Measurements from ENCODE around the gene TRIM77. TPM values are rescaled to one million over a fixed set of nuclear protein-coding genes. Genes with fewer than 3 reads are reported as not detected.
"Not testable (repeated sequence)": the region's sequence is repeated elsewhere in the genome, so short reads cannot be mapped to it uniquely, and the experiment has no call there.

Gene TRIM77
- total RNA-seq, 2 donors from 2014 or later = not detected

GRCh38 chr11:89736566-89736965 is 26.5 kb downstream of the TRIM77 start:
- WGBS, 2 experiments (ENCODE audit: insufficient coverage in 1 of 2, insufficient read length in 1 of 2) = 88% methylated on average over 1 of the region's 1 CpG; no CpG with 5 or more reads in 1 of the 2 experiments
- Mint-ChIP-seq H3K27ac (no peak overlapping the region), H3K27me3 (ENCODE audit: insufficient read depth) (no peaks in the 10 kb centered on the region), H3K9me3 (no peaks in the 10 kb centered on the region), H3K36me3 (ENCODE audit: low read depth) (no peaks in the 10 kb centered on the region), H3K4me1 (no peaks in the 10 kb centered on the region), H3K4me3 (no peak overlapping the region)
- DNase-seq = no peak
- H3K4me1 ChIP-seq (ENCODE audit: control insufficient read depth, insufficient read depth, low read length) = no peaks in the 10 kb centered on the region
- no peaks in the 10 kb centered on the region for H3K36me3 ChIP-seq (ENCODE audit: control insufficient read depth, insufficient read depth, low read length)
- no peak overlapping the region for H3K9ac ChIP-seq (ENCODE audit: extremely low read depth, low read length, poor library complexity, severe bottlenecking)
- no peaks in the 10 kb centered on the region for H3K9me3 ChIP-seq (ENCODE audit: control insufficient read depth, low read length)
- H3K27me3 ChIP-seq (ENCODE audit: control insufficient read depth, insufficient read depth, low read length, poor library complexity, severe bottlenecking) = no peaks in the 10 kb centered on the region
- TF ChIP-seq CTCF (conservative IDR thresholded peaks at IDR 0.05) = no peak
- no peak overlapping the region for H3K27ac ChIP-seq (ENCODE audit: low read depth, low read length)
- H3K4me3 ChIP-seq (ENCODE audit: low read length) = no peak overlapping the region

- Mint-ChIP-seq H3K9me3 (no peaks in the 10 kb centered on the region), H3K36me3 (ENCODE audit: low read depth) (no peaks in the 10 kb centered on the region), H3K27me3 (ENCODE audit: insufficient read depth) (no peaks in the 10 kb centered on the region), H3K4me3 (no peak overlapping the region), H3K4me1 (no peaks in the 10 kb centered on the region), H3K27ac (no peak overlapping the region)
- Histone ChIP-seq H3K4me3 (ENCODE audit: low read length) (no peak overlapping the region), H3K27me3 (ENCODE audit: control insufficient read depth, insufficient read depth, low read length, poor library complexity, severe bottlenecking) (no peaks in the 10 kb centered on the region), H3K9me3 (ENCODE audit: control insufficient read depth, low read length) (no peaks in the 10 kb centered on the region), H3K9ac (ENCODE audit: extremely low read depth, low read length, poor library complexity, severe bottlenecking) (no peak overlapping the region), H3K27ac (ENCODE audit: low read depth, low read length) (no peak overlapping the region), H3K4me1 (ENCODE audit: control insufficient read depth, insufficient read depth, low read length) (no peaks in the 10 kb centered on the region), H3K36me3 (ENCODE audit: control insufficient read depth, insufficient read depth, low read length) (no peaks in the 10 kb centered on the region)
- no peak for DNase-seq
- 84 to 100% methylated on average over 2 to 3 of the region's 3 CpGs for WGBS, 2 experiments (ENCODE audit: insufficient coverage in 1 of 2, insufficient read length in 1 of 2)
- TF ChIP-seq CTCF (conservative IDR thresholded peaks at IDR 0.05) = no peak
Measured at GRCh38 chr11:89737116-89737515, 27.0 kb downstream of the TRIM77 start.

GRCh38 chr11:89741406-89741805 is 31.3 kb downstream of the TRIM77 start:
- 69 to 87% methylated on average over 3 to 7 of the region's 7 CpGs for WGBS, 2 experiments (ENCODE audit: insufficient coverage in 1 of 2, insufficient read length in 1 of 2)
- H3K27me3 Mint-ChIP-seq (ENCODE audit: insufficient read depth); H3K4me1 Mint-ChIP-seq; H3K9me3 Mint-ChIP-seq; H3K36me3 ChIP-seq (ENCODE audit: control insufficient read depth, insufficient read depth, low read length); H3K9me3 ChIP-seq (ENCODE audit: control insufficient read depth, low read length); H3K4me3 Mint-ChIP-seq; H3K27me3 ChIP-seq (ENCODE audit: control insufficient read depth, insufficient read depth, low read length, poor library complexity, severe bottlenecking); H3K27ac Mint-ChIP-seq; H3K9ac ChIP-seq (ENCODE audit: extremely low read depth, low read length, poor library complexity, severe bottlenecking); H3K36me3 Mint-ChIP-seq (ENCODE audit: low read depth); H3K27ac ChIP-seq (ENCODE audit: low read depth, low read length); DNase-seq; H3K4me3 ChIP-seq (ENCODE audit: low read length); H3K4me1 ChIP-seq (ENCODE audit: control insufficient read depth, insufficient read depth, low read length): not testable (repeated sequence)

GRCh38 chr11:89744158-89744557 is 34.1 kb downstream of the TRIM77 start:
- not testable (repeated sequence) for H3K36me3 ChIP-seq (ENCODE audit: control insufficient read depth, insufficient read depth, low read length); H3K9me3 Mint-ChIP-seq; H3K4me1 Mint-ChIP-seq; H3K27me3 Mint-ChIP-seq (ENCODE audit: insufficient read depth); DNase-seq; H3K9ac ChIP-seq (ENCODE audit: extremely low read depth, low read length, poor library complexity, severe bottlenecking); H3K27me3 ChIP-seq (ENCODE audit: control insufficient read depth, insufficient read depth, low read length, poor library complexity, severe bottlenecking); H3K4me3 ChIP-seq (ENCODE audit: low read length); H3K9me3 ChIP-seq (ENCODE audit: control insufficient read depth, low read length); H3K36me3 Mint-ChIP-seq (ENCODE audit: low read depth); H3K27ac ChIP-seq (ENCODE audit: low read depth, low read length); H3K4me1 ChIP-seq (ENCODE audit: control insufficient read depth, insufficient read depth, low read length)
- H3K27ac Mint-ChIP-seq = peak overlapping the region; percentile 96
- 91 to 93% methylated on average over 16 to 19 of the region's 28 CpGs for WGBS, 2 experiments (ENCODE audit: insufficient coverage in 1 of 2, insufficient read length in 1 of 2)
- peak overlapping the region; percentile 68 for H3K4me3 Mint-ChIP-seq

GRCh38 chr11:89750822-89751221 is 40.7 kb downstream of the TRIM77 start:
- H3K9ac ChIP-seq (ENCODE audit: extremely low read depth, low read length, poor library complexity, severe bottlenecking); H3K27ac ChIP-seq (ENCODE audit: low read depth, low read length); H3K27me3 ChIP-seq (ENCODE audit: control insufficient read depth, insufficient read depth, low read length, poor library complexity, severe bottlenecking); H3K4me3 Mint-ChIP-seq; H3K27ac Mint-ChIP-seq; H3K36me3 Mint-ChIP-seq (ENCODE audit: low read depth); H3K9me3 ChIP-seq (ENCODE audit: control insufficient read depth, low read length); H3K27me3 Mint-ChIP-seq (ENCODE audit: insufficient read depth); H3K4me1 ChIP-seq (ENCODE audit: control insufficient read depth, insufficient read depth, low read length); H3K4me3 ChIP-seq (ENCODE audit: low read length); DNase-seq; H3K9me3 Mint-ChIP-seq; H3K36me3 ChIP-seq (ENCODE audit: control insufficient read depth, insufficient read depth, low read length); H3K4me1 Mint-ChIP-seq: not testable (repeated sequence)
